Activated T-cell treated with anti-CD3 and anti-CD28 coated beads, Interleukin-2, amount 50 U/mL, for 4 hours (primary cell): ENCODE data around the gene MACROH2A1. TPM values are rescaled to one million over a fixed set of nuclear protein-coding genes. Genes with fewer than 3 reads are reported as not detected.

Experiments used
- ATAC-seq, 2 donors: fragments of 200-7000 bp; cut with Tn5 transposase; one replicate each; pipeline ENCODE4 v1.10.0; 2021
- DNase-seq: peaks from one replicate; pipeline ENCODE4 v3.0.0-alpha.2; 2020
- H3K27me3 Mint-ChIP-seq: one replicate; pipeline ENCODE4 v1.8.0; 2021; ENCODE audit warnings: low read depth, mixed read lengths
- H3K36me3 Mint-ChIP-seq: one replicate; pipeline ENCODE4 v1.8.0; 2022; ENCODE audit warnings: mixed read lengths; ENCODE audit not compliant: insufficient read depth
- H3K4me1 Mint-ChIP-seq: one replicate; pipeline ENCODE4 v1.8.0; 2021; ENCODE audit warnings: low read depth, mixed read lengths
- H3K4me3 Mint-ChIP-seq: one replicate; pipeline ENCODE4 v1.8.0; 2021; ENCODE audit warnings: mild to moderate bottlenecking, moderate library complexity, mixed read lengths
- H3K9me3 Mint-ChIP-seq: one replicate; pipeline ENCODE4 v1.8.0; 2021; ENCODE audit warnings: mixed read lengths
- total RNA-seq, 3 donors: library from RNA; stranded (reverse); gene quantifications; one replicate each; pipeline ENCODE4 v1.2.1, GENCODE V29; 2021

The MACROH2A1 gene
- total RNA-seq, 3 donors from 2014 or later, result 204 to 234 (median 207) TPM

DNA sequence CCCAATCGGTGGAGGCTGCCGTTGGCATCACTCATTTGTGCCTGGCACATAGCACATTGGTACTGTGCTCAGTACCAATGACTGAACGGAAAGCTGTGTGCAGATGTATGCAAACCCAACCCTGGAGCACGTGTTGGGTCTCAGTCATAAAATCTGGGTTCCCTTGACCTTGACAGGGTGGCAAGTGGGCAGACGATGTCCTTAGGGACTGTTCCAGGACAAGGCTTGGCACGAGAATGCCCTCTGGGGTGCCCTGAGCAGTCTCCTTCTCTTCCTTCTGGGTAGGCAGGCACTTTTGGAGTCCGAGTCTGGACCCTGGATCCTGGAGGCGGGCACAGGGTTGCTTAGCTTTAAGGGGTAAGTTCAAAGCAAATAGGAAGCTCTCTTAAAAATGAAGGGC is 75.8 kb downstream of the MACROH2A1 start:
- DNase-seq (no peak), ATAC-seq (no peak)
- H3K9me3 Mint-ChIP-seq, result no peaks in the 10 kb centered on the region
- H3K27me3 Mint-ChIP-seq, result no peaks in the 10 kb centered on the region
- H3K4me1 Mint-ChIP-seq, result peaks cover 22% of the 10 kb centered on the region
- no peak overlapping the region for H3K4me3 Mint-ChIP-seq
- H3K36me3 Mint-ChIP-seq, result no peaks in the 10 kb centered on the region

DNA sequence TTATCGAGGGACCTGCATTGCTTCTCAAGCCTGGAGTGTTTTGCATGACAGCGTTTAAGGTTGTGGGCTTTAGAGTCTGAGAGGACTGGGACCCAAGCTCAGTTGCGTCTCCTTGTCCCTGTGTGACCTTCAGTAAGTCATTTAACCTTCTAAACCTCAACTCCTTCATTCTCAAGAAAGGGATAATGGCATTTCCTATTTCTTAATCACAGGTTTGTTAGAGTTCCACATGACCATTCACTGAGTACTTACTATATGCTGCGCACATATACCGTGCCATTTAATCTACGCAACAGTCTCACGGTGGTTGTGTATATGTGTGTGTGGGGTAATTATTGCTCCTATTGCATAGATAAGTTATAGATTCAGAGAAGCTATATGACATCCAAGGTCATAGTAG is 76.3 kb downstream of the MACROH2A1 start:
- no peaks in the 10 kb centered on the region for H3K36me3 Mint-ChIP-seq
- no peak overlapping the region for H3K4me3 Mint-ChIP-seq
- no peaks in the 10 kb centered on the region for H3K27me3 Mint-ChIP-seq
- DNase-seq, result no peak
- ATAC-seq, result no peak
- H3K4me1 Mint-ChIP-seq, result peaks cover 22% of the 10 kb centered on the region
- no peaks in the 10 kb centered on the region for H3K9me3 Mint-ChIP-seq

DNA sequence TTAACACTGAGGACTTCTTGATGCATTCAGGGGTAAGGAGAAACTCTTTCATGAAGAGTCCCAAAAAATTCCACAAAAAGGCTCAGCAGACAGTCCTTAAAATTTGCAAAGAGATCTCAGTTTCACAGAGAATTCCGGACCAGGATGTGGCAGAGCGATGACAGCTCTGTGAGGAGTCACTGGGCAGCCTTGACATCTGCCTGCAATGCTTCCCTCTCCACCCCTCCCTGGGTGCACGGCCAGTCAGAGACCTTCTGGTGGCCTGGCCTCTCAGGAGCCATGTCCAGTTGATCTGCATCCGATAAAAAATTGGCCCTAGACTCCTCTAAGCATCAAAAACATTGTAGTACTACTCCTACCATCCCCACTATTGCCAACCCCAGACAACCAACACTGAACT is 76.8 kb downstream of the MACROH2A1 start:
- H3K27me3 Mint-ChIP-seq, result no peaks in the 10 kb centered on the region
- ATAC-seq (no peak), DNase-seq (no peak)
- H3K4me1 Mint-ChIP-seq, result peaks cover 22% of the 10 kb centered on the region
- no peaks in the 10 kb centered on the region for H3K9me3 Mint-ChIP-seq
- no peak overlapping the region for H3K4me3 Mint-ChIP-seq
- no peaks in the 10 kb centered on the region for H3K36me3 Mint-ChIP-seq

DNA sequence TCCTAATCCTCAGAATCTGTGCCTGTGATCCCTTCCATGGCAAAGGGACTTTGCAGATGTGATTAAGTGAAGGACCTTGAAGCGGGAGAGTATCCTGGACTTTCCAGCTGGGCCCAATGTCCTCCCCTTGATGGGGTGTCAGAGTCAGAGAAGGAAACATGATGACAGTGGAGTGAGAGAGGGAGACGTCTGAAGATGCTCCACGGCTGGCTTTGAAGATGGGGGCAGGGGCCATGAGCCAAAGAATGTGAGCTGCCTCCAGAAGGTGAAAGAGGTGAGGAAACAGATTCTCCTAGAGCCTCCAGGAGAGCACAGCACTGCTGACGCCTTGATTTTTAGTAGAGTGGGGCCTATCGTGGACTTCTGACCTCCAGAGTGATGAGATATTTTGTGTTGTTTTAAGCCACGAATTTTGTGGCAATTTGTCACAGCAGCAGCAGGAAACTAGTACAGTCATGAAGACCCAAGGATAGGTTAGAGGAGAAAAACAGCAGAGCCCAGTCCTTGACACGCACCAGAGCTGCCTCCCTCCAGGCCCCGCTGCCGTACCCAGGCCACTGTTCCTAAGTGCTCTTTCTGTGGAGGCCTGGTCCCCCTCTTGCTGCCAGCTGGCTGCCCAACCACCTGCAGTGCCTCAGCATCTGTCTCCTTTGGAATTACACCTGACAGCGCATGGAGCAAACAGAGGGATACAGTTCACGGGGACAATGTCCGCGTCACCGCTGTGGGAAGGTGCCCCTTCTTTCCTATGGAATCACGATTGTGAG is 78.1 kb downstream of the MACROH2A1 start:
- no peak for DNase-seq
- peaks cover 16% of the 10 kb centered on the region for H3K4me1 Mint-ChIP-seq
- H3K9me3 Mint-ChIP-seq, result no peaks in the 10 kb centered on the region
- no peaks in the 10 kb centered on the region for H3K36me3 Mint-ChIP-seq
- H3K4me3 Mint-ChIP-seq, result no peak overlapping the region
- H3K27me3 Mint-ChIP-seq, result no peaks in the 10 kb centered on the region
- no peak for ATAC-seq

DNA sequence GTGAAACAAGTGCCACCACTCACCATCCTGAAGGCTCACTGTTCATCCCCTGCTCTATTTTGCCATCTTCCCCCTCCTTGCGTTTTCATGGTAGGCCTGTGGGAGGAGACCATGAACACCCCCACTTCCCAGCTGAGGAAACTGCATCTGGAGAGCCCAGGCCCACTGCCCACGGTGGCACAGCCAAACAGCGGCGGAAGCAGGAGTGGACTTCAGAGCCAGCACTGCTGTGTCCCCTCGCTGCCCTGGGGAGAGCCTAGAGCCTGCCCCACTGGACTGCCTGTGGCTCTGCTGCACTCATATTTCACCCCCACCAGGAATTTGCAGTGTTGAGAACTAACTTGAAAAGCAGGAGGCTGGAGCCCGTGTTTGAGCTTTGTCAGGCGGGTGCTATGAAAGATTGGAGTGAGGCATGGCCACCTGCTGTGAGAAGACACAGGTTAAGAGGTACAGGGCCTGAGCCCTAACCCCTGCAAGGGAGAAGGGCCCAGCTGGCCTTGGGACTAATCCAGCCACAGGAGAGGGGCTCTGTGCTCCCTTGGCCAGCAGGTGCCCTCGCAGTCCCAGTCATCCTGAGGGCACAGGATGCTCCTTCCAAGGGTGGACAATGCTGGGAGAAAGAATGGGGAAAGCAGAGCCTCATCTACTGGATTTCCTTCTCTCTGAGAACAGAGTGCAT is 79.0 kb downstream of the MACROH2A1 start:
- peaks cover 8% of the 10 kb centered on the region for H3K4me1 Mint-ChIP-seq
- H3K9me3 Mint-ChIP-seq, result no peaks in the 10 kb centered on the region
- DNase-seq (no peak), ATAC-seq (no peak)
- H3K27me3 Mint-ChIP-seq, result no peaks in the 10 kb centered on the region
- no peaks in the 10 kb centered on the region for H3K36me3 Mint-ChIP-seq
- H3K4me3 Mint-ChIP-seq, result no peak overlapping the region

DNA sequence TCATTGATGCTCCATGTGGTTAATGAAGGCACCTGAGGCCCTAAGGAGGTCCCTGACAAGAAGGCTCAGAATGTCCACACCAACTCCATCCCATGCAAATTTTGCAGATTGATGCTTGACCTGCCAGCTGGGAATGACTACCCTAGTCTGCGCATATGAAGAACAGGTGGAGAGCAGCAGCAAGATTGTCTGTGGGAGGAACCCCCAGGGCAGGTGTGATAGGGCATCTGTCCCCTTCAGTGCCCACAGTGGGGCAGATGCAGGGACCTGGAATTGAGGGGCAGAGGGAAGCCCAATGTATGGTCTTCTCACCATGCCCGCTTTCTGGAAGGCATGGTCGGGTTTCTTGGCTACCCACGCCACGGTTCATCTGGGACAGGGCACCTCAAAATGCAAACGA is 79.6 kb downstream of the MACROH2A1 start:
- H3K4me1 Mint-ChIP-seq, result peaks cover 3% of the 10 kb centered on the region
- no peak overlapping the region for H3K4me3 Mint-ChIP-seq
- ATAC-seq, result no peak
- no peaks in the 10 kb centered on the region for H3K27me3 Mint-ChIP-seq
- H3K36me3 Mint-ChIP-seq, result no peaks in the 10 kb centered on the region
- DNase-seq, result no peak
- no peaks in the 10 kb centered on the region for H3K9me3 Mint-ChIP-seq

DNA sequence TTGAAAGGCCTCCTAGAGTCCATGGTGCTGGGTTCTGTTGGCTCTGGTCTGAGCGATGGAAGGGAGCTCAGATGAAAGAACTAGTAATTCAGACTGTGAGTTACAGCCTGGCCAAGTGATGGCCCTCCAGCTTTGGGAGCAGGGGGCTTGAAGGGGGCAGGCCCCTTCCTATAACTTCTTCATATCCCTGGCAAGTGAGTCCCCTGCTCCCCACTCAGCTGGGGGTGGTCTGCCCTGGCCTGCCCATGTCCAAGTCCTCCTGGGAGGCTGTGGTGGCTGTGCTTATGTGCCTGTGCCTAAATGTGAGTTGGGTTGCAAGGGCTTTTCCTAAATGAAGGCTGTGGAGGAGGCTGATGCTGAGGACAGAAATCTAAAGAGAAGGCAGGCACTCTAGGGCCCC is 80.1 kb downstream of the MACROH2A1 start:
- ATAC-seq (no peak), DNase-seq (no peak)
- Mint-ChIP-seq H3K27me3 (no peaks in the 10 kb centered on the region), H3K9me3 (no peaks in the 10 kb centered on the region), H3K4me1 (no peaks in the 10 kb centered on the region), H3K36me3 (no peaks in the 10 kb centered on the region), H3K4me3 (no peak overlapping the region)

DNA sequence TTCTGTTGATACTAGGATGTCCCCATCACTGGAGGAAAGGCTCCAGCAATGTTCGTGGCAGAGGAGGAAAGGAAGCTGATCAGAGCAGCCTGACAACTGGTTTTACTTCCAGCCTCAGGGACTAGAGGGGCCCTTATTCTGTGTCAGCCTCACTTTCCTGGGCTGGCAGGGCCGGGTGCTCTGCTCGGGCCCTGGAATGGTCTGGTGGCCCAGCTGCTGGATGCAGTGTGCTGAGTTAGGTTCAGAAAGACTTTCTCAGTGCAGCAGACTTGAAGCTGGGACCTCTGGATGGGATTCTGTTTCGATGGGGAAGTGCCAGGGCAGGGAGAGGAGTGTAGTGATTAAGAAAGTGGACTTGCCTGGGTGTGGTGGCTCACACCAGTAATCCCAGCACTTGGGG is 81.0 kb downstream of the MACROH2A1 start:
- ATAC-seq (no peak), DNase-seq (no peak)
- H3K9me3 Mint-ChIP-seq, result no peaks in the 10 kb centered on the region
- no peaks in the 10 kb centered on the region for H3K36me3 Mint-ChIP-seq
- H3K4me3 Mint-ChIP-seq, result no peak overlapping the region
- H3K27me3 Mint-ChIP-seq, result no peaks in the 10 kb centered on the region
- no peaks in the 10 kb centered on the region for H3K4me1 Mint-ChIP-seq

DNA sequence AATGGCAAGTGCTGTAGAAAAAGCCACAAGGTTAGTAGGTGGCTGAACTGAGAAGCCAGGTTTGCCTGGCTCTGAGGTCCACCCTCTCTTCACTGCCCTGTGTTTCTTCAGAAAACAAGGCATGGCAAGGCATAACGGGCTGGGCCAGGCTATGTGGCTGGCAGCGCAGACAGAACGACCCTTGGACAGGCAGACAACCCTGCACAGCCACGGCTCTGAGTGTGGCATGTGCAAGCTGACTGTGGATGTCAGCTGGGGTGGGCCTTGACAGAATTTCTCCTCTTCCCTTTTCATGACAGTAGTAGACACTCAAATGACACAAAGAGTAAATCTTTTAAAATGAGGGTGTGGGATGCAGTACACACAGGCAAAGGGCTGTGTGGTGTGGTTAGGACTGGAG is 81.7 kb downstream of the MACROH2A1 start:
- ATAC-seq, result no peak
- Mint-ChIP-seq H3K9me3 (no peaks in the 10 kb centered on the region), H3K4me1 (no peaks in the 10 kb centered on the region), H3K36me3 (no peaks in the 10 kb centered on the region), H3K4me3 (no peak overlapping the region), H3K27me3 (no peaks in the 10 kb centered on the region)
- no peak for DNase-seq

DNA sequence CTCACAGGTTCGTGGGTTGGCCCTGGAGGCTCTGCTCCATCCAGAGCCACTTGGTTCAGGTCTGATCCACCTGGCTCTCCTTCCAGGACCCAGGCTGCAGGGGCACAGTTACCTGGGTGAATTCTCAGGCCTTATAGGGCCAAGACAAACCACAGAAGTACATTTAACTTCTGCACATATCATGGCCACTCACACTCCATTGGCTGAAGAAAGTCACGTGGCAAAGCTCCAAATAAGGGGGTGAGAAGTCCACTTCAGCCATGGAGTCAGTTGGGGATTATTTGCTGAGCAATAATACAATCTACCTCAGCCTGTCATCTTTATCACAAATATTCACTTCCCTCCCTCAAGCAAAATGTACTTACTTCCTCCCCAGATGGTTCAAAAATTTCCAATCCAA is 83.6 kb downstream of the MACROH2A1 start:
- no peaks in the 10 kb centered on the region for H3K36me3 Mint-ChIP-seq
- peaks cover 2% of the 10 kb centered on the region for H3K4me1 Mint-ChIP-seq
- H3K4me3 Mint-ChIP-seq, result no peak overlapping the region
- DNase-seq (no peak), ATAC-seq (no peak)
- H3K9me3 Mint-ChIP-seq, result no peaks in the 10 kb centered on the region
- H3K27me3 Mint-ChIP-seq, result no peaks in the 10 kb centered on the region

DNA sequence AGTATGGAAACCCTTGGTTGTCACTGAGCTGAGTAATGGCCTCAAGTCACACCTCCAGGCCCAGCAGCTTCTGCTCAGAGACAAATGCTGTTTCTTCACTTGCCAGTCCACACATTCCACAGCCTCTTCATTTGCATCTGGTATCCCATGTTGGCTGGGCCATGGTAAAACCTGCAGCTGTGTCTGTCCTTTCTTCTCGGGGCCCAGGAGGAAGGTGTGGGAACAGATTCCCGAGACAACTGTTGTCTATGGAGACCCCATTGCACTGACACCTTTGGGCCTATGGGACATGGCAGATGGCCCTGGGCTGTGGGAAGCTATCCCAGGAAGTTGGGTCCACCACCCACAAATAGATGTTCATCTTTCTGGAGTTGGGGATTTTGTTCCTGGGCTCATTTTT is 85.1 kb downstream of the MACROH2A1 start:
- Mint-ChIP-seq H3K4me3 (no peak overlapping the region), H3K9me3 (no peaks in the 10 kb centered on the region), H3K36me3 (no peaks in the 10 kb centered on the region), H3K4me1 (peaks cover 10% of the 10 kb centered on the region), H3K27me3 (no peaks in the 10 kb centered on the region)
- DNase-seq (no peak), ATAC-seq (no peak)

DNA sequence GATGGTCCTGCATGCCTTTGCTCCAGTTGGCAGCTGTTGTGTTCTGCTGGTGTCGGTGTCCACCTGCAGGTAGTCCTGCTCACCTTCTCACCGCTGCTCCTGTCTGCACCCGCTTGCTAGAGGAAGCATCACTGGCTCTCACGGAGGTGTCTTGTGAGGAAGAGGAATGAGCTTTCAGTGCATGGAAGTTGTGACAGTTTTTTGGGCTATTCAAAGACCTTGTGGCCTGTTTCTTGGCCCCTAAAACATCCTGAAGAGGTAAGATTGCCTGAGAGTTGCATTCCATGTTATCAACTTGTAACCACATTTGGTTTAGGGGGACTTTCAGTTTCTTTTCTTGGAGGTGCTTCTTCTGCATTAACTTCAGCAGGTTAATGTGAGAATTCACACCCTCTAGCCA is 85.6 kb downstream of the MACROH2A1 start:
- DNase-seq (no peak), ATAC-seq (no peak)
- H3K4me1 Mint-ChIP-seq, result peaks cover 10% of the 10 kb centered on the region
- H3K9me3 Mint-ChIP-seq, result no peaks in the 10 kb centered on the region
- H3K27me3 Mint-ChIP-seq, result peaks cover 2% of the 10 kb centered on the region
- no peaks in the 10 kb centered on the region for H3K36me3 Mint-ChIP-seq
- H3K4me3 Mint-ChIP-seq, result no peak overlapping the region

DNA sequence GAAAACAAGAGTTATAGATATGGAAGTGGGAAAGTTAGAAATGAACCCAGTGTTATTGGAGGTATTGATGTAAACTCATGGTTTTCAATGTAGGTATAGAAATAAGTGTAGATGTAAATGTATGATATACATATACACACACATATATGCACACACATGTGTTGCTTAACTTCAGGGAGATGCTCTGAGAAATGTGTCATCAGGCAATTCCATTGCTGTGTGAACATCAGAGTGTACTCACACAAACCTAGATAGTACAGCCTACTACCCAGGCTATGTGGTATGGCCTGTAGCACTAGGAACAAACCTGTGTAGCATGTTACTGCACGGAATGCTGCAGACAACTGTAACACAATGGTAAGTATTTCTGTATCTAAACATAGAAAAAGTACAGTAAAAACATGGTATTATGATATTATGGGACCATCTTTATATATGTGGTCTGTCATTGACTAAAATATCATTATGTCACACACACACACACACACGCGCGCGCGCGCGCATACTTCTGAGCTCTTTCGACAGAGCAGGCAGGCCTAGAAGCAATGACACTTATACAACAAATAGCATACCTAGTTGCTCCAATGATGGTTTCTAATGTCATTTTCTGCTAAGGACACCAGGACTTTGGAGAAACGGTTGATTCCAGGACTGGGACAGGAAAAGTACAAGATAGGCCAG is 86.6 kb downstream of the MACROH2A1 start:
- ATAC-seq, result no peak
- no peak for DNase-seq
- H3K36me3 Mint-ChIP-seq, result no peaks in the 10 kb centered on the region
- no peak overlapping the region for H3K4me3 Mint-ChIP-seq
- H3K9me3 Mint-ChIP-seq, result no peaks in the 10 kb centered on the region
- H3K27me3 Mint-ChIP-seq, result peaks cover 2% of the 10 kb centered on the region
- peaks cover 10% of the 10 kb centered on the region for H3K4me1 Mint-ChIP-seq

DNA sequence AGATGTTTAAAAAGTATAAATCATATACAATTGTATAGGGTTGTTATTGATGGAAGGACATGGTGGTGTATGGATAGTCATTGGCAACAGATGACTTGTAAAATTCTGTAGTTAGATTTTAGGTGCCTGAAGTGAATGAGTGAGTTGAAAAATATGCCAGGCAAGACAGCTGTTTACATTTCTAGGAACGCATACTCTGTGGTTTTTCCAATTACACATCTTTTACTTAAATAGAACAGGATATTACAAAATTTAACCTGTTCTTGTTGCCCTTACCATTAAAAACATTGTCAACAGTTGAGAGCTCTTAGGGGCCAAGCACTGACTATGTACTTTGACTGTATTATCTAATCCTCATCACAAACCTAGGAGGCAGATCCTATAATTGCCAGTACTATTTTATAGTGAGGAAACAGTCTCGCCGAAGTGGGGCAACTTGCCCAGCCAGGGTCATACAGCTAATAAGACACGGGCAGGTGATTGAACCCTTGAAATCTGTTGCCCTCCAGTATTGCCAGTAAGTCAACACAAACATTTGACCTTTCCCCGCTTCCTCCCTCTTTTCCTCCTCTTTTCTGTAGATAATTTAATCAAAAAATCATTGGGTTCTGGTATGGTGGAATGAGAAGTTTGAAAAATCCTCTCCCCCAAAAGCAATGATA is 88.6 kb downstream of the MACROH2A1 start:
- Mint-ChIP-seq H3K4me1 (peaks cover 10% of the 10 kb centered on the region), H3K36me3 (no peaks in the 10 kb centered on the region), H3K4me3 (no peak overlapping the region), H3K27me3 (peaks cover 6% of the 10 kb centered on the region), H3K9me3 (no peaks in the 10 kb centered on the region)
- DNase-seq, result no peak
- ATAC-seq, result no peak
